OCI-LY1 (cell line): ENCODE results near the gene CDH2.

Experiments
- EZH2 ChIP-seq: fragments of 200-600 bp; sonication (generic), shearing (Covaris generic); IDR thresholded peaks from 2 replicates; pipeline ENCODE4 v1.8.0; 2017; ENCODE audit warnings: borderline replicate concordance, mixed run types, mild to moderate bottlenecking, antibody characterized with exemption, low read length, moderate library complexity, mixed read lengths
- TF ChIP-seq, protein P1 (sequence below): fragments of 200-600 bp; sonication (generic), shearing (Covaris generic); IDR thresholded peaks from 2 replicates; pipeline ENCODE4 v1.5.1; 2017; ENCODE audit warnings: mild to moderate bottlenecking, antibody characterized with exemption, low read length, moderate library complexity, mixed read lengths

DNA sequence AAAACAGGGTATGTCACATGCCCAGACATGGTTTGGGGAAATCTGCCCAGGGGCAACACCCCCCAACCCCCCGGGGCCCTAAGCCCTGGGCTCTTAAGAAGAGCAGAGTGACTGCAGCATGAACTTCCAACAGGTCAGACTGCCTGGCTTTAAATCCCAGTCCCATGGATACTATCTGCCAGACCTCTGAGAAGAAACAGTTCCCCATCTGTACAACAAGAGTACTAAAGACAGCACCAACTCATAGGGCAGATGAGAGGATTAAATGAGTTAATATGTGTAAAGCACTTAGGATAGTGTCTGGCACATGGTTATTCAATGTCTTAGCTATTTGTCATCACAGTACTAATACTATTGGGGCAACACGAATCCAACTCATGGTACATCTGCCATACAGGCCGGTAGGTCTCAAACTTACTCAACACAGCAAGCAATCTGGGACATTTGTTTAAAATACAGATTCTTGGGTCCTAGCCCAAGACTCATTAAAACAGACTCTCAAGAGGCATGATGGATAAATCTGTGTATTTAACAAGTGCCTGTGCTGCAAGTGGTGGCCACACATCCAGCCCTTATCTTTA lies 23.4 kb downstream of the CDH2 start:
- TF ChIP-seq, protein P1, sequence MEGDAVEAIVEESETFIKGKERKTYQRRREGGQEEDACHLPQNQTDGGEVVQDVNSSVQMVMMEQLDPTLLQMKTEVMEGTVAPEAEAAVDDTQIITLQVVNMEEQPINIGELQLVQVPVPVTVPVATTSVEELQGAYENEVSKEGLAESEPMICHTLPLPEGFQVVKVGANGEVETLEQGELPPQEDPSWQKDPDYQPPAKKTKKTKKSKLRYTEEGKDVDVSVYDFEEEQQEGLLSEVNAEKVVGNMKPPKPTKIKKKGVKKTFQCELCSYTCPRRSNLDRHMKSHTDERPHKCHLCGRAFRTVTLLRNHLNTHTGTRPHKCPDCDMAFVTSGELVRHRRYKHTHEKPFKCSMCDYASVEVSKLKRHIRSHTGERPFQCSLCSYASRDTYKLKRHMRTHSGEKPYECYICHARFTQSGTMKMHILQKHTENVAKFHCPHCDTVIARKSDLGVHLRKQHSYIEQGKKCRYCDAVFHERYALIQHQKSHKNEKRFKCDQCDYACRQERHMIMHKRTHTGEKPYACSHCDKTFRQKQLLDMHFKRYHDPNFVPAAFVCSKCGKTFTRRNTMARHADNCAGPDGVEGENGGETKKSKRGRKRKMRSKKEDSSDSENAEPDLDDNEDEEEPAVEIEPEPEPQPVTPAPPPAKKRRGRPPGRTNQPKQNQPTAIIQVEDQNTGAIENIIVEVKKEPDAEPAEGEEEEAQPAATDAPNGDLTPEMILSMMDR: no peak
- TF ChIP-seq EZH2: no peak
